Endothelial cell of umbilical vein (primary cell): ENCODE measurements around the gene TNRC6B. TPM values are rescaled to one million over a fixed set of nuclear protein-coding genes. Genes with fewer than 3 reads are reported as not detected.

Experiments
- BruUV-seq: library from RNA; stranded (reverse); fragments of 400-500 nt; replicated peaks from 2 replicates; lab custom pipeline; 2021; lab: Mats Ljungman, UMichigan
- CTCF ChIA-PET: fragments of 300-600, 350-600 bp; sonication (Branson Sonifier 250); formaldehyde crosslinking; loops from one replicate; lab custom pipeline; 2021; ENCODE audit warnings: antibody characterized with exemption, inconsistent platforms; lab: Charles Lee
- POLR2A ChIA-PET: fragments of 300-600, 350-600 bp; sonication (Branson Sonifier 250); formaldehyde crosslinking; loops from one replicate; lab custom pipeline; 2021; ENCODE audit warnings: antibody characterized with exemption, inconsistent platforms; lab: Charles Lee
- DNase-seq: peaks from one replicate; pipeline ENCODE4 v3.0.0-alpha.2; 2011; ENCODE audit warnings: low read depth, low spot score
- FAIRE-seq: peaks from 2 replicates; lab custom pipeline; 2011; peaks lifted over from hg19 to GRCh38; lab: Jason Lieb, UNC
- H2AFZ ChIP-seq: 2 replicates; pipeline ENCODE4 v1.6.0; 2012; ENCODE audit warnings: low read depth, low read length, control low read depth, inconsistent platforms
- H3K27ac ChIP-seq: 2 replicates; pipeline ENCODE4 v1.5.1; 2011; ENCODE audit warnings: low read depth, mild to moderate bottlenecking, control low read depth, low read length, moderate library complexity; ENCODE audit not compliant: insufficient read depth
- H3K27me3 ChIP-seq, 2 experiments: 2 replicates each; pipeline versions ENCODE4 v1.6.0 to v1.6.1; 2011; ENCODE audit warnings: low read length in 2 of 2, mixed read lengths in 1 of 2; ENCODE audit not compliant: control insufficient read depth in 2 of 2, insufficient read depth in 2 of 2
- H3K36me3 ChIP-seq, 2 experiments: 2 replicates in 1 of 2; 3 replicates in 1 of 2; pipeline ENCODE4 v1.5.1; 2011; ENCODE audit warnings: low read length in 2 of 2, mild to moderate bottlenecking in 1 of 2, moderate library complexity in 1 of 2; ENCODE audit not compliant: control insufficient read depth in 2 of 2, insufficient read depth in 2 of 2; ENCODE audit errors: extremely low read depth in 1 of 2
- H3K4me1 ChIP-seq: 3 replicates; pipeline ENCODE4 v1.5.1; 2011; ENCODE audit warnings: mild to moderate bottlenecking, low read length; ENCODE audit not compliant: control insufficient read depth, insufficient read depth; ENCODE audit errors: extremely low read depth
- H3K4me2 ChIP-seq: 2 replicates; pipeline ENCODE4 v1.6.1; 2011; ENCODE audit warnings: low read length, control low read depth, mixed read lengths; ENCODE audit not compliant: insufficient read depth
- H3K4me3 ChIP-seq, 3 experiments: fragments of 200-600 bp in 1 of 3; sonication (generic), shearing (Covaris generic) in 1 of 3; replicated peaks in 1 of 3; 2 replicates each; pipeline ENCODE4 v1.5.1; 2011 to 2016; ENCODE audit warnings: control low read depth in 3 of 3, low read length in 3 of 3, mild to moderate bottlenecking in 2 of 3, inconsistent platforms in 1 of 3, low read depth in 1 of 3, moderate library complexity in 1 of 3; ENCODE audit not compliant: insufficient read depth in 1 of 3
- H3K79me2 ChIP-seq: 2 replicates; pipeline ENCODE4 v1.6.0; 2012; ENCODE audit warnings: low read length, inconsistent platforms; ENCODE audit not compliant: control insufficient read depth, insufficient read depth
- H3K9ac ChIP-seq: replicated peaks from 2 replicates; pipeline ENCODE3; 2011; ENCODE audit warnings: low read length, control low read depth; ENCODE audit not compliant: insufficient read depth; ENCODE audit errors: extremely low read depth
- H3K9me1 ChIP-seq: replicated peaks from 3 replicates; pipeline ENCODE4 v1.6.0; 2011; ENCODE audit warnings: mild to moderate bottlenecking, low read length; ENCODE audit not compliant: control insufficient read depth, insufficient read depth; ENCODE audit errors: extremely low read depth
- H3K9me3 ChIP-seq: replicated peaks from 2 replicates; pipeline ENCODE4 v1.5.1; 2012; ENCODE audit warnings: low read length, inconsistent platforms; ENCODE audit not compliant: control insufficient read depth, insufficient read depth
- H4K20me1 ChIP-seq: replicated peaks from 2 replicates; pipeline ENCODE3; 2011; ENCODE audit warnings: mild to moderate bottlenecking, low read length; ENCODE audit not compliant: control insufficient read depth, insufficient read depth; ENCODE audit errors: extremely low read depth
- EZH2 ChIP-seq: IDR thresholded peaks from 2 replicates; pipeline ENCODE4 v1.6.1; 2012; ENCODE audit warnings: borderline replicate concordance, low read depth, mild to moderate bottlenecking, moderate library complexity, low read length, inconsistent platforms; ENCODE audit not compliant: severe bottlenecking
- FOS ChIP-seq: IDR thresholded peaks from 2 replicates; pipeline ENCODE4 v1.6.1; 2011; ENCODE audit warnings: mild to moderate bottlenecking, low read length, moderate library complexity, borderline replicate concordance; ENCODE audit not compliant: insufficient read depth
- GATA2 ChIP-seq: IDR thresholded peaks from 2 replicates; pipeline ENCODE4 v1.7.0; 2011; ENCODE audit warnings: low read depth, mild to moderate bottlenecking, moderate library complexity, mixed read lengths, low read length; ENCODE audit not compliant: insufficient read length, insufficient read depth
- JUN ChIP-seq: IDR thresholded peaks from 2 replicates; pipeline ENCODE4 v1.6.1; 2011; ENCODE audit warnings: borderline replicate concordance, low read depth; ENCODE audit not compliant: insufficient read length, insufficient read depth
- MYC ChIP-seq: IDR thresholded peaks from one replicate; pipeline ENCODE4 v1.6.1; 2011; ENCODE audit warnings: mild to moderate bottlenecking, low read depth, low read length
- POLR2A ChIP-seq: IDR thresholded peaks from 2 replicates; pipeline ENCODE4 v1.6.1; 2012; ENCODE audit warnings: low read depth, mild to moderate bottlenecking, control low read depth, low read length
- POLR2AphosphoS5 ChIP-seq: IDR thresholded peaks from 2 replicates; pipeline ENCODE4 v1.6.1; 2012; ENCODE audit warnings: low read depth, mild to moderate bottlenecking, control low read depth, low read length, moderate library complexity; ENCODE audit not compliant: insufficient read depth
- dilution Hi-C: fragments of 300-500 bp; cut with MboI; formaldehyde crosslinking; loops from one replicate; pipeline ENCODE4 v1.15.0; 2019; ENCODE audit warnings: low sequenced_read_pairs; ENCODE audit not compliant: extremely low pct_ligation_motif_present
- intact Hi-C: fragments of 100-400 bp; cut with micrococcal nuclease; formaldehyde crosslinking; loops from one replicate; pipeline ENCODE4 v1.10.0; 2022
- polyA plus RNA-seq, 4 experiments: library from polyadenylated mRNA; depleted of rRNA in 3 of 4; stranded (reverse) in 3 of 4; unstranded in 1 of 4; fragments of >200 nt; gene quantifications; 2 replicates each; pipeline versions ENCODE4 v1.2.1 to v1.2.3, GENCODE V29; 2011 to 2012; ENCODE audit warnings: missing spikeins in 1 of 4
- total RNA-seq: library from RNA; stranded (reverse); gene quantifications from 2 replicates; pipeline ENCODE4 v1.2.3, GENCODE V29; 2021
- TF ChIP-seq, protein P1 (sequence below): IDR thresholded peaks from 2 replicates; pipeline ENCODE4 v1.6.1; 2011; ENCODE audit not compliant: insufficient read depth, insufficient read length
- TF ChIP-seq, protein P2 (sequence below), 2 donors: IDR thresholded peaks; 1 replicate in 1 of 2; 2 replicates in 1 of 2; pipeline ENCODE4 v1.5.1; 2011; ENCODE audit warnings: low read length in 2 of 2, mild to moderate bottlenecking in 2 of 2, moderate library complexity in 2 of 2, control low read depth in 1 of 2, inconsistent platforms in 1 of 2, low read depth in 1 of 2; ENCODE audit not compliant: insufficient read depth in 1 of 2; ENCODE audit errors: extremely low read depth in 1 of 2

Gene TNRC6B
- total and polyA plus RNA-seq, 2 donors (not counting 3 experiments of a cell fraction or from before 2014, with no cell fraction given), result 10.6 to 37.2 TPM

DNA sequence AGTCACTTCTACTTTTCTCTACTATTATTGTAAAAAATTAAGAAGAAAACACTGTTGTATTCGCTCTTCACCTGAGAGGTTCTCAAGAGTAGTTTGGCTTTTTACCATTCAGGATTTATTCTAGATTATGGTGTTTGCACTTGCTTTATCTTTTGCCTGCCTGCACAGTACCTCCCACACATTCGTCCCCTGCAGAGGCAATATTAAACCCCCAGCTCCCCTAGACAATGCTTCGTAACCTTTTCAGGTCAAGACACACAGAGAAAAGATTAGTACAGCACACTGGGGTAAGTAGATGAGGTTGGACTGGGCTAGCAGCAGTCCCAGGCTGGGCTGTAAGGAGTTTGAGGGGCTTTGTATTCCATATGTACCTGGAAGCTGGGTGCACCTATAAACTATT, 62.4 kb downstream of the TNRC6B start:
- ChIA-PET CTCF (interaction anchor here (0.8 to 1.3 kb wide), 3 partner anchors 27 to 105 kb away, joined by 3 to 4 read pairs (median 3); no protein-coding TSS in a partner anchor), POLR2A (interaction anchor here (1.6 kb wide), 1 partner anchor 63 kb away, joined by 3 read pairs; the partner anchor contains the start of gene TNRC6B)
- H3K4me1 ChIP-seq, result peaks cover 27% of the 10 kb centered on the region
- intact Hi-C loops, result no loop called here
- H3K27ac ChIP-seq, result no peak overlapping the region
- no TSS peak for BruUV-seq
- no peak overlapping the region for H3K4me3 ChIP-seq
- H3K79me2 ChIP-seq, result peaks cover 42% of the 10 kb centered on the region
- H3K4me2 ChIP-seq, result no peak overlapping the region
- dilution Hi-C loops, result no loop called here
- H3K36me3 ChIP-seq, result no peaks in the 10 kb centered on the region
- no peaks in the 10 kb centered on the region for H3K9me3 ChIP-seq
- no peak overlapping the region for H2AFZ ChIP-seq
- no peak for TF ChIP-seq FOS
- no peak for TF ChIP-seq EZH2
- no peak for TF ChIP-seq POLR2A
- TF ChIP-seq, protein P1, sequence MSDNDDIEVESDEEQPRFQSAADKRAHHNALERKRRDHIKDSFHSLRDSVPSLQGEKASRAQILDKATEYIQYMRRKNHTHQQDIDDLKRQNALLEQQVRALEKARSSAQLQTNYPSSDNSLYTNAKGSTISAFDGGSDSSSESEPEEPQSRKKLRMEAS, result no peak
- no peak for TF ChIP-seq POLR2AphosphoS5
- no peak for TF ChIP-seq JUN
- TF ChIP-seq MYC, result no peak
- TF ChIP-seq, protein P2, sequence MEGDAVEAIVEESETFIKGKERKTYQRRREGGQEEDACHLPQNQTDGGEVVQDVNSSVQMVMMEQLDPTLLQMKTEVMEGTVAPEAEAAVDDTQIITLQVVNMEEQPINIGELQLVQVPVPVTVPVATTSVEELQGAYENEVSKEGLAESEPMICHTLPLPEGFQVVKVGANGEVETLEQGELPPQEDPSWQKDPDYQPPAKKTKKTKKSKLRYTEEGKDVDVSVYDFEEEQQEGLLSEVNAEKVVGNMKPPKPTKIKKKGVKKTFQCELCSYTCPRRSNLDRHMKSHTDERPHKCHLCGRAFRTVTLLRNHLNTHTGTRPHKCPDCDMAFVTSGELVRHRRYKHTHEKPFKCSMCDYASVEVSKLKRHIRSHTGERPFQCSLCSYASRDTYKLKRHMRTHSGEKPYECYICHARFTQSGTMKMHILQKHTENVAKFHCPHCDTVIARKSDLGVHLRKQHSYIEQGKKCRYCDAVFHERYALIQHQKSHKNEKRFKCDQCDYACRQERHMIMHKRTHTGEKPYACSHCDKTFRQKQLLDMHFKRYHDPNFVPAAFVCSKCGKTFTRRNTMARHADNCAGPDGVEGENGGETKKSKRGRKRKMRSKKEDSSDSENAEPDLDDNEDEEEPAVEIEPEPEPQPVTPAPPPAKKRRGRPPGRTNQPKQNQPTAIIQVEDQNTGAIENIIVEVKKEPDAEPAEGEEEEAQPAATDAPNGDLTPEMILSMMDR (IDR thresholded peaks at IDR 0.05; ENCODE audit: extremely low read depth in 1 of 2, insufficient read depth in 1 of 2, low read depth in 1 of 2, low read length in 2 of 2), result no peak
- no peak for TF ChIP-seq GATA2
- FAIRE-seq, result no peak
- no peaks in the 10 kb centered on the region for H3K9me1 ChIP-seq
- peaks cover 3% of the 10 kb centered on the region for H4K20me1 ChIP-seq
- H3K27me3 ChIP-seq, result no peaks in the 10 kb centered on the region
- no peak for DNase-seq
- no peak overlapping the region for H3K9ac ChIP-seq
